GM12874 (cell line): Measurements from ENCODE around the gene RAB28.

Experiments used
- TF ChIP-seq, protein P1 (sequence below): IDR thresholded peaks from 2 replicates; pipeline ENCODE4 v1.5.1; 2011; ENCODE audit warnings: low read depth, mild to moderate bottlenecking, control low read depth, low read length, moderate library complexity; ENCODE audit not compliant: insufficient read depth

Gene RAB28

DNA sequence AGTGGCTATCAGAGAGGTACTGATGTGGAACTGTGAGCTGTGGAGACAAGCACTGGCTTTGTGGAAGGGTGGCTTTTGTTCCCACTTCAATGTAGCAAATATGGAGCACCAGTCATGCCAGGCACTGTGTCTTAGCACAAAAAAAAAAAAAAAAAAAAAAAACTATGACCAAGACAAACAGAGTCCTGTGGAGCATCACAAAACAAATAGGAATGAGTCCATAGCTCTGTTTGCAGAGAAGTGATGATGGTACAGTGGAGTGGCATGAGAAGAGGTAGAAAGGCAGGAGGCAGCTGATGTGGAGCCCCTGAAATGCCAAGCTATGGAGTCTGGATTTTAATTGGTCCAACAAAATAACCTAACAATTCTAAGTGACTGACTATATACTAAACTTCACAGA is 116.9 kb downstream of the RAB28 start:
- TF ChIP-seq, protein P1, sequence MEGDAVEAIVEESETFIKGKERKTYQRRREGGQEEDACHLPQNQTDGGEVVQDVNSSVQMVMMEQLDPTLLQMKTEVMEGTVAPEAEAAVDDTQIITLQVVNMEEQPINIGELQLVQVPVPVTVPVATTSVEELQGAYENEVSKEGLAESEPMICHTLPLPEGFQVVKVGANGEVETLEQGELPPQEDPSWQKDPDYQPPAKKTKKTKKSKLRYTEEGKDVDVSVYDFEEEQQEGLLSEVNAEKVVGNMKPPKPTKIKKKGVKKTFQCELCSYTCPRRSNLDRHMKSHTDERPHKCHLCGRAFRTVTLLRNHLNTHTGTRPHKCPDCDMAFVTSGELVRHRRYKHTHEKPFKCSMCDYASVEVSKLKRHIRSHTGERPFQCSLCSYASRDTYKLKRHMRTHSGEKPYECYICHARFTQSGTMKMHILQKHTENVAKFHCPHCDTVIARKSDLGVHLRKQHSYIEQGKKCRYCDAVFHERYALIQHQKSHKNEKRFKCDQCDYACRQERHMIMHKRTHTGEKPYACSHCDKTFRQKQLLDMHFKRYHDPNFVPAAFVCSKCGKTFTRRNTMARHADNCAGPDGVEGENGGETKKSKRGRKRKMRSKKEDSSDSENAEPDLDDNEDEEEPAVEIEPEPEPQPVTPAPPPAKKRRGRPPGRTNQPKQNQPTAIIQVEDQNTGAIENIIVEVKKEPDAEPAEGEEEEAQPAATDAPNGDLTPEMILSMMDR: no peak

DNA sequence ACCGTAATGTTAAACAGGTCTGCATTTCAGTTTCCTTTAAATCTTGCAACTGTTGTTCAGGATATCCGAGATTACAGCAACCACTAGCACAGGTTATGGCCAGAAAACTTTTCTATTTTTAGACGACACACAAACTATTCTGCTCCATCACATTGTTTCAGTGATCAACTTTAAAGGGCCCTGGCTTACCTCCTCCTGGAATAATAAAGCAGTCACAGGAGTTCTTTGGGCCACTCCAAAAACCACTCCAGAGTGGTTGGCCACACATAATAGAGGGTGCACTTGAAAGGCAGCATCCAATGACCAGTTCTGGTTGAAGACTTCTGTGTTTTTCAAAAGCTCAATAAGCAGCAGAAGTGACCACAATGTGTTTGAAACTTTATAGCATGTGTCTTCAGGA is 118.9 kb downstream of the RAB28 start:
- TF ChIP-seq, protein P1: no peak

DNA sequence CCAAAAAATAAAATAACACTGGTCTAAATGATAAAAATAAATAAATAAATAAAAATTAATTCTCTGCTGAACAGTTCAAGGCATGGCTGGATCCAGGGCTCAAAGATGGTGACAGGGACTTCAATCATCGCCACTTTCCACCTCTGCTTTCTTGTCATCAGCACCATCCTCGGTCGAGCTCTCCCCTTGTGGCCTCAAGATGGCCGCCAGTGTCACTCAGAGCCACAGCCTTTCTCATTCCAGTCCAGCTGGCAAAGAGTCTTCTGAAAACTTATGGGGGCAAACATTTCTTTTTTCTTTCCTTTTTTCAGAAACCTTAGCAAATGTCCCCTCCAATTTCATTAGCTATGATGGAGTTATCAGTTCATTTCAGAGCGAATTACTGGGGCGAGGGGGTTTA is 119.5 kb downstream of the RAB28 start:
- TF ChIP-seq, protein P1: no peak

DNA sequence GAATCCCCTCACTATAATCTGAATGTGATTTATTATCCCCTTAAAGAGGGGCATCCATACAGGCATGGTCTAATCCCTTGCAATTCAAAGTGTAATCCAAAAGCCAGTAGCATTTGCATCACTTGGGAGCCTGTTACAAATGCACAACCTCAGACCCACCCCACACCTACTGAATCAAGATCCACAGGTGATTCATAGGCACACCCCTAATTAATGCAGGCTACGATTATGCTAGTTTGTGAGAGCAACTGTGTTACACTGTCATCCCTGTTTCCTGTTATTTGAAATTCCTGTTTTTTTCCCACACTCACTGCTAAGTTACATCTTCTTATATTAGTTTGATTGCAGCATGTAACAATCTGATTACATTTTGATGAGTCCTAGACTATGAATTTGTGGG is 120.0 kb downstream of the RAB28 start:
- TF ChIP-seq, protein P1: no peak

DNA sequence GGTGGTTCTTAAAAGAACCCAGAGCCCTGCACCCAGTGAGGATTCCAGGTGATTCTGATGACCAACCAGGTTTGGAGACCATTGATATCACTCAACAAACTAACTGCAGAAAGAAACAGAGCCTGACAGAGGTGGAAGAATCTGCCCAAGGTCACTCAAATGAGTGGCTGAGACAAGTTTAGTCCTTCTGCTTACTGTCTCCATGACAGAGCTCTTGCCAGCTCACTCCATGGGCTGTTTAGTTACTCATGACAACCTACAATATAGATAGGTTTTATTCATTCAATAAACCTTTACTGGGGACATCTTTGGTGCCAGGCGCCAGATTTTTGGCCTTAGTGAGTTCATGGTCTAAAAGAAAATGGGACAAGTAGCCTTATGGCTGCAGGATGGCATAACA is 124.3 kb downstream of the RAB28 start:
- TF ChIP-seq, protein P1: no peak

DNA sequence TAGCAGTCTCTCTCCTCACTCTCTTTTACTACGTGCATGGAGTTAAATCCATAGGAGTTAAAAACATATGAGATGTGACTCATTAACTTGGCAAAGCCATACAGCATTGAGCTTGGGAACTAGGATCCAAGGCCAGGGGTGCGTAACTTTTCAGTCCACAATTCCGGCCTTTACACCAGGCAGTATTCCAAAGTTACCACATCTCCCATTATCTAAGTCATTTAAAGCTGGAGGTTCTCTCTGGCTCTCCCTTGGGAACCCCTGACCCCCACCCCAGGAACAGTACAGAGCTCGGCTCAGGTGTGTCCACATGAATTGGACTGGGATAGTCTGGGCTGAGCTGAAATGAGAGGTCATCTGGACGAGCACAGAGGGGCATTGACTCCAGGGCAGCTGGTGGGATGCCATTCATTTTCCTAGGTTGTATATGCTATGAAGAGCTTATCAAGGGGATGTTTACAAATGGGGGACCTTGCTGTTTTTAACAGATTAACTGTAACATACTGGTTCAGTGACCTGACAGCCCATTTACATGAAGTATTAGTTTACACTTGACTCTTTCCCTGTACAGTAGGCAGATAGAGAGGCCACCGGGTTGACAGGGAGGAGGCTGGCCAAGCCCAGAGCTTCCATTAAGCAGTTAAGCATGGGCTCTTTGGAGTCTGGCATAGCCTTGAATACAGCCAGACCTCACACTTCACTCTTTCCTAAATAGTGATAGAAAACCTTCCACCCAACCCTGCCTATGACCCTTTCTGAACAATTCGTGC is 128.8 kb downstream of the RAB28 start:
- TF ChIP-seq, protein P1: no peak

DNA sequence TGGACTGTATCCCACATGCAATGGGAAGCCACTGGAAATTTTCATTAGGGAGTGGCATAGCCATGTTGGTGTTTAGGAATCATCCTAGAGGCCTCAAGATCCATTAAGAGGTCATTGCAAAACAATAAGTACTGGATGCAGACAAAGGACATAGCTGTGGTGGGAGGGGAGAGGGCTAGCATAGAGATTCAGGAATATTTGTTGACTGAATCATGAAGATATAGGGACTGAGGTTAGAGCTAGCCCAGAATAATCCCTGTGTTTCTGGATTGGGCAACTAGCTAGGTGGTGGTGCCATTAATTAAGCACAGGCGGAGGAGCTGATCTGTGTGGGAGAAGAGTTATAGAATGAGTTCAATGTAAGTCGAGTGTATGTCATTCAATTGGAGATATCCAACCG is 135.0 kb downstream of the RAB28 start:
- TF ChIP-seq, protein P1: no peak
